Medulla oblongata (tissue), 1 donor: ENCODE results near the gene MAP4K4.

ENCODE experiments used
- DNase-seq: peaks from one replicate; pipeline ENCODE4 v3.0.0-alpha.2; 2015; ENCODE audit errors: extremely low spot score

Gene MAP4K4

DNA sequence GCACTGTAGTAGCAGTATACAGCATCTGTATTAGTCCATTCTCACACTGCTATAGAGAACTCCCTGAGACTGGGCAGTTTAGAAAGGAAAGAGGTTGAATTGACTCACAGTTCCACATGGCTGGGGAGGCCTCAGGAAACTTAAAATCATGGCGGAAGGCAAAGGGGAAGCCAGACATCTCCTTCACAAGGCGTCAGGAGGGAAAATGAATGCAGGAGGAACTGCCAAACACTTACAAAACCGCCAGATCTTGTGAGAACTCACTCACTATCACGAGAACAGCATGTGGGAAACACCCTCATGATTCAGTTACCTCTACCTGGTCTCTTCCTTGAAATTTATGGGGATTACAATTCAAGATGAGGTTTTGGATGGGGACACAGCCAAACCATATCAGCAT, 25.4 kb downstream of the MAP4K4 start:
- DNase-seq = no peak

- no peak for DNase-seq
These were observed 26.0 kb downstream of the MAP4K4 start for GRCh38 chr2:101723371-101724124.

GRCh38 chr2:101724125-101724474, 26.6 kb downstream of the MAP4K4 start:
- no peak for DNase-seq

DNA sequence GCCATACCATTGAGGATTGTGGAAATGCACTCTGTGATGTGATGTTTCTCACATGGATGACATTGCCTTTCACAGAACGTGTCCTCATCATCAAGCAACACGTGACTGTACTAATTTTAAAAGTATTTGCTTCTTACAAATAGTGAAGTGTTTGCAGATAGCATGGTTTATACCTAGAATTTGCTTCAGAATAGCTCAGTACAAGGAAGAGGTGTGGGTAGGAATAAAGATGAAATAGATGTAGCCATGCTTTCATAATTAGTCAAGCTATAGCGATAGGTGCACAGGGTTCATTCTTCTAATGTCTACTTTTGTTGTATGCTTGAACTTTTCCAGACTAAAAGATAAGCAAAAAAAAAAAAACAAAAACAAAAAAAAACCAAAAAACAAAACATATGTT, 27.5 kb downstream of the MAP4K4 start:
- DNase-seq = no peak

DNA sequence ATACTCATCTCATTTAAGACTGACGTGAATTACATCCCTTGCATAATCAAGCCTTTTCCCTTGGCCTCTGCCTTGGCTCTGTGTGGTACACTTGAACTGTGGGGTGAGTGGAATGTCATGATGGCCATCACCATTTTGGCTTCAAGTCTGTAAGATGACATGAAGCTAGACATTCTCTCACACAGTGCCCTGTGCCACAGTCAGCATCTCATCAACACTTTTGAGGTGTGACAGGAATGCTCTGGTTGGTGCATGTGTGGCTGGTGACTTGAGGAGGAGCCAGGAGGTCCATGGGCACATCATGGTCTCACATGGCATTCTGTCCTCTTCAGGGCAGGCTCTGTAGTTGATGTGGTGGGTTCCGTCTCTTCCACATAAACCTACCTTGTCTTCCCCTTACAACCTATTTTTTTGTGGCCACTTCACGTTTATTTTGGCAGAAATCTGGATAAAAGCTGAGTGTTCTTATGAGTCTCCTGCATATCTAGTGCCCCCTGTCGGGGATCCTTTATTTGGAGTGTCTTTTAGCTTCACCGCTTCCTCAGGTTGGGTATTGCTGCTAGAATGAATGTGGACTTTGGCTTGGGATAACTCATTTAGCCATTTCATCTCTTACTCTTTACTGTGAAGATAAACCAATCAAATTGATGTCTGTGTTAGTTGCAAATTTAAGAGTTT, 28.1 kb downstream of the MAP4K4 start:
- no peak for DNase-seq

GRCh38 chr2:101728865-101729264, 31.4 kb downstream of the MAP4K4 start:
- no peak for DNase-seq

DNA sequence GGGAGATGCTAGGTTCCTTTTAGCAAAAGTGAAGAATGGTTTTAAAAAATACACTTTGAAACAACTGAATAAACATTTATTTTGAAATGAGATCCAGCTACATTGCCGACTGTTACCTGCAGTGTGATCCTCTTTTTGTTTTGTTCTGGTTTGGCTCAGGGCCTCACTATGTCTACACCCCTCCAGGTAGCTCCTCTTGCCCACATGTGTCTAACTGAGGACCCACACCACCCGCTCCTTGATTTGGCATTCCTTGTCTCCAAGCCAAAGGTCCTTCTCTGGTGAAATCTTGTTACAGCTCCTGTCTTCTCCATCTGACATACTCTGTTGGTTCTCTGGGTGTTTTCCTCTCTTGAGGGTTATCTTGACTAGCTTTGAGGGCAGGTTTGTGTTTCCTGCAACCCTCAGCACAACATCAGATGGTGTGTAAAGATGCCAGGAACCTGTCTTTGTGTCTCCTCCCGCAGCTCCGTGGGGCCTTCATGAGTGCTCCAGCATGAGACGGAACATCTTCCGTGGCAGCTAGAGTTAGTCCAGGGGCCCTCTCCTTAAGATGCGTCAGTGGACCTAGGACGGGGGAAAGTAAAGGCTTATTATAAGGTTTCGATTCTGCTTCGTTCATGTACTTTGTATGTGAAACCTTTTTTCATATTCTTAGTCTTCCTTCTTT, 32.1 kb downstream of the MAP4K4 start:
- DNase-seq = no peak

- no peak for DNase-seq
These were observed 33.9 kb downstream of the MAP4K4 start for GRCh38 chr2:101731221-101732054.

DNA sequence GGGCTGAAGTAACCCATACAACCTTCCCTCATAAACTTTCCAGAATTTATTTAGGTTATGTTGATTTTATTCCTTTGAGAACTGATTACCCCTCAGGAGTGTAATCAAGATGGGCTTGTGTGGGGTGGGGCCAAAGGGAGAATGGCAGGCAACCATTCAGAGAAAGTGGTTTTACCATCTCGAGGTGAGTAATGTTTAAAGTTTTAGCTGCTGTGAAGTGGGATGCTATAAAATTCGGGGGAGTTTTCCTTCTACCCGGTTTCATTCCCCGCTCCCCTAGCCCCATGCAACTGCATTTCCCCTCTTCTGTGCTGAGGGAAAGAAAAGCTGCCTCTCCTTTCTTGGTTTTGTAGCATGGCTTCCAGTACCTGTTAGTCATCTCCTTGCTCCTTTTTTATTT, 34.7 kb downstream of the MAP4K4 start:
- DNase-seq = no peak

DNA sequence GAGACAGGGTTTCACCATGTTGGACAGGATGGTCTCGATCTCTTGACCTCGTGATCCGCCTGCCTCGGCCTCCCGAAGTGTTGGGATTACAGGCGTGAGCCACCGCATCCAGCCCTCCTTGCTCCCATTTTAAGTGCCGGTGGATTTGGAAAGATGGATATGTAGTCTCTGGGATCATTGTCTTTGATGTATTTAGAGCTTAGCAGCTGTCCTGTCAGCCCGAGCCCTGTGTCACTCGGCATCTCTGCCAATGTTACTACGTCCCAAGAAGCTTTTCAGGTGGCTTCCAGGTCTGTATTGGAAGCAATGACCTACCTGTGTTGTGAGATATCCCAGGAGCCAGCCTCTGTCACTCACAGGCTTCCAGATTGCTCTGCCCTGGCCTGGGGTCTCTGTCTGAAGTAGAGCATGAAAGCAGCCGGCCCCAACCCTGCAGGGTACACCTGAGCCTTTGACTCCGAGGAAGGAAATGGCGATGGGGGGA, 35.3 kb downstream of the MAP4K4 start:
- DNase-seq = no peak

GRCh38 chr2:101733257-101733993, 35.9 kb downstream of the MAP4K4 start:
- DNase-seq = no peak

GRCh38 chr2:101734505-101735165, 37.1 kb downstream of the MAP4K4 start:
- no peak for DNase-seq

GRCh38 chr2:101735166-101735533, 37.6 kb downstream of the MAP4K4 start:
- DNase-seq = no peak

DNA sequence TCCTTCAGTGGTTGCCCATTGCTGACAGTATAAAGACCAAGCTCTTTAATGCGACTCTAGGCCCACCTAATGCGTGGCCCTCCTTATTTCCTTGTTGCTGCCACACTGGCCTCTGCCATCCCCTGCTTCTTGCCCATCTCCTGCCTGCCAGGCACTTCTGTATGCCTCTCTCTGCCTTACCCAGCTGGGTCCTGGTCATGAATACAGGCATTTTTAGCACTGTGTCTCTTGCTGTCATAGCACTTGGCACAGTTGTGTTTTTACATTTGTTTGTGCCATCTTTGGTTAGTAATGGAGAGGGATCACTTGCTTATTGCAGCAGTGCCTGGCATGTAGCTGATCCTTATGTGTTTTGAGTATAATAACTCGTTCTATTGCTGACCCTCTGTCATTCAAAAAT, 38.7 kb downstream of the MAP4K4 start:
- peak; percentile 82 for DNase-seq

- DNase-seq = peak; percentile 28
These were observed 39.4 kb downstream of the MAP4K4 start for GRCh38 chr2:101736861-101737291.

DNA sequence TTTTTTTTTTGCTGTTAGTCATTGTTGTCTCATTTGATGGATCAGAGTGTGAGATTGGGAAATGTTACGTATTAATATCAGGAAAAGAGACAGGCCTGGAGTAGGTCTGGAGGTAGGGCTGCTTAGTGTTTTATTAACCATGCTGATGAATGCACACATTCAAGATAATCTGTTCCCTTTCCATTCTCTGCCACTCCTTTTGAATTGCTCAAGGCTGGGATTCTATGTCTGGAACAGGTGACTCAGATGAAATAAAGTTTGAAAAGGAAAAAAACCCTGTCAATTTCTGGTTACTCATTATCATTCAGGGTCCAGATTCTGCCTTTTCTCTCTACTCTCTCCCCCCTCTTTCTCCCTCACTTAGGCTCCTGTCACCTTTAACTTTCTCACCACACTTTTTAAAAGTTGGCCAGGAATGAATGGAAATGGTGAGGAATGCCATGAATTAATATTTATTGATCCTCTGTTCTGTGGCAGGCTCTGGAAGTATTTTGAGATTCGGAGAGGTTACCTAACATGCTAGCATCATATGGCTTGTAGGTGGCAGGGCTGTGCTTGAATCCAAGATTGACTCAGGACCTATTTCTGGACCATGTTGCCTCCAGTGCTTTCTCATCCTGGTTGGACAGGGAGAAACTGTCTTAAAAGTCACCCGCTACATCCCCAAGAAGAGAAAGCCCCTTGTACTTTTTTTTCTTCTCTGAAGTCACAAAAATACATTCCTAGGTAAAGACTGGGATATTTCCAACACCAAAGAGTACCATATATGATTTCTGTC, 40.2 kb downstream of the MAP4K4 start:
- DNase-seq = peak; percentile 33

- no peak for DNase-seq
These were observed 41.1 kb downstream of the MAP4K4 start for GRCh38 chr2:101738649-101739048.

- DNase-seq = peak; percentile 70
These were observed 43.1 kb downstream of the MAP4K4 start for GRCh38 chr2:101740555-101740964.

DNA sequence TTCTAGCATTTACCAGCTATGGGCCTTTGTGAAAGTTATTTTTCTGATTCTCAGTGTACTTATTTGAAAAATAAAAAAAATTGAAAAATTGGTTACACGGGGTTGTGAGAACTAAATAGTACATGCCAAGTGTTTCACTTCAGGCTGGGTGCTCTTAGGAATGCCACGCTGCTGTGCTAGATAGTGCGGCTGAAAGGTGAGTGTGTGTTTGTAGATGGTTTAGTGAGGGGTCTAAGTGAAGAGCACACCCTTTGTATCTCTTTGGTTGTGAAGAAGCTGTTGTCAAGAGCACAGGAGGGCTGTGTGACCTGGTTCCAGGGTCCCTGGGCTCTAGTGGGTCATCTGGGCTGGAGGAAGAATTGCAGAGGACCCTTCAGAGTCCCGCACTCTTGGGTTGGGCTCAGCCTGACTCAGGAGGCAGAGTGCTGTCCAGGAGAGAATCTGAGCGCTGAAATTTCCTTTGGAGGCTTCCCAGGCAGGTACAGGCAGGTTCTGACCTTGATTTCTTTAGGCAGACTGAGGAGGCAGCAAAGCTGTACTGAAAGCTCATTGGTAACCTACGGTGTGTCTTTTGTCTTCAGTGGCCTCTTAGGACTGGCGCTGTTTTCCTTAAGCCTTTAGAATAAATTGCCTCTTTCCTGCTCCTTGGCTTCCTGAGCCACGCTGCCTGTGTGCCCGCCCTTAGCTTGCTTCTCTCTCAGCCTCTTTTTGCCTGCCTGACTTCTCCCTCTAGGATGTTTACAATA, 44.4 kb downstream of the MAP4K4 start:
- DNase-seq = no peak
